K562 (cell line): ENCODE results near the gene TTC9C. TPM values are rescaled to one million over a fixed set of nuclear protein-coding genes. Genes with fewer than 3 reads are reported as not detected.

Source experiments
- CCNT2 ChIP-seq: IDR thresholded peaks from 2 replicates; pipeline ENCODE4 v1.6.1; 2011; ENCODE audit warnings: borderline replicate concordance, low read depth, mild to moderate bottlenecking, moderate library complexity, mixed read lengths, low read length; ENCODE audit not compliant: insufficient read length; ENCODE audit errors: extremely low read depth
- DPF2 ChIP-seq: fragments of 450-650 bp; IDR thresholded peaks from 2 replicates; pipeline ENCODE4 v1.6.1; 2016
- ELF1 ChIP-seq: fragments of 200-800 bp; sonication (Bioruptor generic); IDR thresholded peaks from 2 replicates; pipeline ENCODE4 v1.6.1; 2016; ENCODE audit warnings: missing genetic modification characterization, missing compliant biosample characterization
- ELF2 ChIP-seq: fragments of 250-450 bp; sonication (Bioruptor Pico); IDR thresholded peaks from 2 replicates; pipeline ENCODE4 v1.5.0; 2021; ENCODE audit warnings: mild to moderate bottlenecking
- ELK1 ChIP-seq: sonication (generic); formaldehyde crosslinking; IDR thresholded peaks from 2 replicates; pipeline ENCODE4 v1.8.1; 2022; ENCODE audit warnings: missing genetic modification reagents
- GMEB1 ChIP-seq: fragments of 250-450 bp; sonication (Bioruptor Pico); IDR thresholded peaks from 2 replicates; pipeline ENCODE4 v1.4.0; 2020; ENCODE audit warnings: mild to moderate bottlenecking
- HMG20B ChIP-seq: fragments of 250-450 bp; sonication (Bioruptor Pico); IDR thresholded peaks from 2 replicates; pipeline ENCODE4 v1.5.0; 2021; ENCODE audit warnings: mild to moderate bottlenecking
- ID3 ChIP-seq, 2 experiments: fragments of 250-450 bp in 1 of 2; fragments of 450-650 bp in 1 of 2; sonication (Bioruptor Pico) in 1 of 2; IDR thresholded peaks; 2 replicates each; pipeline versions ENCODE4 v1.6.1 to v1.8.0; 2016 to 2021; ENCODE audit warnings: mild to moderate bottlenecking in 2 of 2, moderate library complexity in 2 of 2, missing compliant biosample characterization in 1 of 2, missing genetic modification characterization in 1 of 2
- JUND ChIP-seq, 2 experiments: IDR thresholded peaks; 2 replicates in 1 of 2; 3 replicates in 1 of 2; pipeline ENCODE4 v1.6.1; 2011; ENCODE audit warnings: borderline replicate concordance in 2 of 2, low read depth in 2 of 2, low read length in 2 of 2, improper control_type of control experiment in 1 of 2, missing biosample characterization in 1 of 2, missing genetic modification characterization in 1 of 2, missing genetic modification reagents in 1 of 2
- MLX ChIP-seq, 2 experiments: fragments of 450-650 bp in 1 of 2; sonication (generic) in 1 of 2; formaldehyde crosslinking; conservative IDR thresholded peaks; 2 replicates each; pipeline versions ENCODE4 v1.4.0 to v1.8.1; 2020 to 2022; ENCODE audit warnings: mild to moderate bottlenecking in 1 of 2, missing genetic modification reagents in 1 of 2
- NR4A1 ChIP-seq, 2 experiments: fragments of 250-450 bp in 1 of 2; fragments of 450-650 bp in 1 of 2; sonication (Bioruptor Pico) in 1 of 2; IDR thresholded peaks; 2 replicates each; pipeline versions ENCODE4 v1.4.0 to v1.6.1; 2016 to 2020; ENCODE audit warnings: mild to moderate bottlenecking in 2 of 2, missing compliant biosample characterization in 1 of 2, missing genetic modification characterization in 1 of 2, moderate library complexity in 1 of 2
- POLR2AphosphoS2 ChIP-seq: IDR thresholded peaks from 2 replicates; pipeline ENCODE4 v1.6.1; 2012; ENCODE audit warnings: low read length, improper control_type of control experiment
- RAD21 ChIP-seq, 2 experiments: fragments of 250-450 bp in 1 of 2; fragments of 450-650 bp in 1 of 2; sonication (Bioruptor Pico) in 1 of 2; formaldehyde crosslinking in 1 of 2; IDR thresholded peaks in 1 of 2; conservative IDR thresholded peaks in 1 of 2; 2 replicates each; pipeline versions ENCODE4 v1.4.0 to v1.8.0; 2020 to 2022; ENCODE audit warnings: mild to moderate bottlenecking in 2 of 2, moderate library complexity in 1 of 2
- SAFB2 ChIP-seq: fragments of 200-400 bp; formaldehyde crosslinking; IDR thresholded peaks from 2 replicates; pipeline ENCODE4 v1.6.1; 2018; ENCODE audit warnings: borderline replicate concordance, low read length, low read depth, moderate library complexity; ENCODE audit not compliant: severe bottlenecking
- SMAD1 ChIP-seq: fragments of 150-350 bp; IDR thresholded peaks from 2 replicates; pipeline ENCODE4 v1.6.1; 2014; ENCODE audit warnings: low read length, low read depth; ENCODE audit not compliant: partially characterized antibody
- SMARCA5 ChIP-seq: fragments of 450-650 bp; IDR thresholded peaks from 2 replicates; pipeline ENCODE4 v1.6.1; 2016
- ZNF134 ChIP-seq: fragments of 250-450 bp; sonication (Bioruptor Pico); conservative IDR thresholded peaks from 2 replicates; pipeline ENCODE4 v1.4.0; 2020
- ZNF175 ChIP-seq: fragments of 200-800 bp; sonication (Bioruptor generic); IDR thresholded peaks from 2 replicates; pipeline ENCODE4 v1.6.1; 2016; ENCODE audit warnings: low read depth, mild to moderate bottlenecking, missing genetic modification characterization, missing compliant biosample characterization
- polyA plus RNA-seq, 8 experiments: library from polyadenylated mRNA; depleted of rRNA in 4 of 8; stranded (reverse) in 5 of 8; unstranded in 3 of 8; fragments of >200 nt; fragmentation: Nextera tagmentation in 2 of 8; fragmentation: Illumina TruSeq in 1 of 8; extraction: Ambion mirVana in 2 of 8; extraction: Trizol in 1 of 8; gene quantifications; 2 replicates each; pipeline versions ENCODE4 v1.2.1 to v1.2.3, GENCODE V29; 2011 to 2014; ENCODE audit warnings: inconsistent platforms in 1 of 8, missing spikeins in 1 of 8
- total RNA-seq, 7 experiments: library from RNA; depleted of rRNA in 6 of 7; stranded (reverse); fragments of >200 nt in 6 of 7; fragmentation: Illumina TruSeq in 2 of 7; extraction: Trizol in 2 of 7; gene quantifications; 2 replicates each; pipeline versions ENCODE4 v1.2.1 to v1.2.3, GENCODE V29; 2011 to 2021; ENCODE audit warnings: low replicate concordance in 1 of 7

The TTC9C gene
- total and polyA plus RNA-seq, 9 of the 15 experiments (the other 6 are each of a cell fraction or from before 2014, with no cell fraction given), result 32.8 to 59.0 (median 37.1) TPM

- no peak; the same call in 1 of the 2 replicates for TF ChIP-seq ZNF175 (CRISPR knock-in tag)
- TF ChIP-seq MLX (CRISPR knock-in tag; conservative IDR thresholded peaks at IDR 0.05), result no peak
- TF ChIP-seq ZNF134 (CRISPR knock-in tag), result no peak
- TF ChIP-seq SAFB2, result no peak
- TF ChIP-seq GMEB1 (CRISPR knock-in tag), result no peak
- 0 out of 2 replicates have a peak, but pooled peaks have one; percentile 44 for TF ChIP-seq DPF2
- 0 out of 4 replicates have a peak, but pooled peaks of 1 of the 2 experiments have one; percentile 5 for TF ChIP-seq RAD21 (CRISPR knock-in tag; conservative IDR thresholded peaks at IDR 0.05 in 1 of 2, IDR thresholded peaks at IDR 0.05 in 1 of 2)
- TF ChIP-seq NR4A1 (CRISPR knock-in tag; IDR thresholded peaks at IDR 0.05), result no peak
- TF ChIP-seq NR4A1 (tag; IDR thresholded peaks at IDR 0.05), result peak; percentile 23; the same call in 1 of the 2 replicates
- no peak for TF ChIP-seq ID3 (CRISPR knock-in tag; IDR thresholded peaks at IDR 0.05)
- peak; percentile 63; the same call in 1 of the 2 replicates for TF ChIP-seq ID3 (tag; IDR thresholded peaks at IDR 0.05)
- peak; percentile 22 for TF ChIP-seq CCNT2
- no peak for TF ChIP-seq POLR2AphosphoS2
- 0 out of 2 replicates have a peak, but pooled peaks have one; percentile 30 for TF ChIP-seq JUND (IDR thresholded peaks at IDR 0.05; ENCODE audit: borderline replicate concordance, low read depth, low read length)
- TF ChIP-seq JUND (tag; IDR thresholded peaks at IDR 0.05; ENCODE audit: borderline replicate concordance, low read depth, low read length), result no peak; the same call in 2 of the 3 replicates
- no peak for TF ChIP-seq SMARCA5
- peak; percentile 90 for TF ChIP-seq ELF2
- TF ChIP-seq ELF1, result peak; percentile 96
- peak; percentile 49 for TF ChIP-seq SMAD1
- 0 out of 2 replicates have a peak, but pooled peaks have one; percentile 16 for TF ChIP-seq HMG20B
- TF ChIP-seq ELK1, result no peak
Observed at GRCh38 chr11:62678770-62679696, 49.3 kb upstream of the TTC9C start, which contains the start of gene UBXN1 (continued).
